K562 (cell line): ENCODE data around the gene DYRK1A. TPM values are rescaled to one million over a fixed set of nuclear protein-coding genes. Genes with fewer than 3 reads are reported as not detected.

Experiments
- ATAC-seq: fragments of 200-7000 bp; cut with Tn5 transposase; 3 replicates; pipeline ENCODE4 v1.9.1; 2020; ENCODE audit warnings: moderate library complexity
- BruUV-seq: library from RNA; stranded (reverse); fragments of 400-500 nt; replicated peaks from 2 replicates; lab custom pipeline; 2021; lab: Mats Ljungman, UMichigan
- CTCF ChIA-PET: fragments of 300-600 bp; formaldehyde crosslinking; extraction: SDS; loops from one replicate; lab custom pipeline; 2021; ENCODE audit warnings: low intra/inter-chr PET ratio; lab: Yijun Ruan, JAX
- POLR2A ChIA-PET: fragments of 300-600, 350-650 bp; sonication (Branson Sonifier 250); formaldehyde crosslinking; extraction: SDS; loops from one replicate; lab custom pipeline; 2021; ENCODE audit warnings: antibody characterized with exemption, inconsistent platforms; lab: Yijun Ruan, JAX
- DNase-seq, 4 experiments: peaks; one replicate each; pipeline versions ENCODE4 v3.0.0 to v3.0.0-alpha.2; 2011 to 2018; ENCODE audit warnings: low spot score in 3 of 4, mixed read lengths in 3 of 4; ENCODE audit errors: extremely low read depth in 1 of 4
- FAIRE-seq: peaks from 2 replicates; lab custom pipeline; 2011; peaks lifted over from hg19 to GRCh38; lab: Jason Lieb, UNC
- H2AFZ ChIP-seq: 2 replicates; pipeline ENCODE4 v1.6.0; 2011; ENCODE audit warnings: low read depth, low read length, control low read depth, inconsistent platforms
- H3K27ac ChIP-seq: fragments of 200-600 bp; 3 replicates; pipeline ENCODE4 v1.8.0; 2011; ENCODE audit warnings: low read depth, mild to moderate bottlenecking, control low read depth, inconsistent platforms, low read length, moderate library complexity, mixed read lengths; ENCODE audit errors: extremely low read depth
- H3K27me3 ChIP-seq, 2 experiments: fragments of 300-600 bp in 1 of 2; 2 replicates in 1 of 2; 3 replicates in 1 of 2; pipeline versions ENCODE4 v1.6.0 to v1.8.0; 2011; ENCODE audit warnings: inconsistent platforms in 2 of 2, low read length in 2 of 2, mild to moderate bottlenecking in 1 of 2, mixed read lengths in 1 of 2, moderate library complexity in 1 of 2; ENCODE audit not compliant: control insufficient read depth in 2 of 2, insufficient read depth in 2 of 2
- H3K36me3 ChIP-seq: fragments of 300-600 bp; 3 replicates; pipeline ENCODE4 v1.8.0; 2011; ENCODE audit warnings: mild to moderate bottlenecking, low read length, inconsistent platforms; ENCODE audit not compliant: control insufficient read depth, insufficient read depth
- H3K4me1 ChIP-seq, 2 experiments: fragments of 200-600 bp in 1 of 2; replicated peaks in 1 of 2; 2 replicates in 1 of 2; 3 replicates in 1 of 2; pipeline versions ENCODE4 v1.5.1 to v1.8.0; 2011; ENCODE audit warnings: inconsistent platforms in 2 of 2, low read length in 2 of 2, mild to moderate bottlenecking in 1 of 2, mixed read lengths in 1 of 2, moderate library complexity in 1 of 2; ENCODE audit not compliant: control insufficient read depth in 2 of 2, insufficient read depth in 2 of 2
- H3K4me2 ChIP-seq: 2 replicates; pipeline ENCODE4 v1.6.1; 2011; ENCODE audit warnings: low read length, control low read depth, inconsistent platforms, mixed read lengths; ENCODE audit not compliant: insufficient read depth
- H3K4me3 ChIP-seq: fragments of 200-600 bp; sonication (generic), shearing (Covaris generic); 2 replicates; pipeline ENCODE4 v1.5.1; 2016; ENCODE audit warnings: control low read depth, inconsistent platforms
- H3K79me2 ChIP-seq: fragments of 200-600 bp; 3 replicates; pipeline ENCODE4 v1.8.0; 2011; ENCODE audit warnings: low read length, inconsistent platforms; ENCODE audit not compliant: control insufficient read depth, insufficient read depth
- H3K9ac ChIP-seq, 2 experiments: 2 replicates each; pipeline versions ENCODE4 v1.6.0 to v1.6.1; 2011; ENCODE audit warnings: low read depth in 2 of 2, low read length in 2 of 2, control low read depth in 1 of 2, inconsistent platforms in 1 of 2, mild to moderate bottlenecking in 1 of 2, mixed read lengths in 1 of 2; ENCODE audit not compliant: insufficient read depth in 1 of 2
- H3K9me1 ChIP-seq: one replicate; pipeline ENCODE4 v1.6.0; 2011; ENCODE audit warnings: inconsistent platforms, mild to moderate bottlenecking, low read length, moderate library complexity; ENCODE audit not compliant: control insufficient read depth, insufficient read depth
- H3K9me3 ChIP-seq: replicated peaks from 2 replicates; pipeline ENCODE4 v1.5.1; 2011; ENCODE audit warnings: low read depth, low read length, inconsistent platforms; ENCODE audit not compliant: control insufficient read depth, insufficient read depth
- H4K20me1 ChIP-seq: replicated peaks from 2 replicates; pipeline ENCODE4 v1.6.1; 2011; ENCODE audit warnings: low read length, inconsistent platforms, mixed read lengths; ENCODE audit not compliant: control insufficient read depth, insufficient read depth
- FOXK2 ChIP-seq, 2 experiments: fragments of 450-650 bp; IDR thresholded peaks in 1 of 2; conservative IDR thresholded peaks in 1 of 2; 2 replicates each; pipeline ENCODE4 v1.6.1; 2016; ENCODE audit warnings: low read depth in 2 of 2, mild to moderate bottlenecking in 1 of 2
- HDAC3 ChIP-seq: fragments of 450-650 bp; IDR thresholded peaks from 2 replicates; pipeline ENCODE4 v1.6.1; 2018; ENCODE audit warnings: borderline replicate concordance, mild to moderate bottlenecking, moderate library complexity; ENCODE audit not compliant: partially characterized antibody
- JUND ChIP-seq, 2 experiments: IDR thresholded peaks; 2 replicates in 1 of 2; 3 replicates in 1 of 2; pipeline ENCODE4 v1.6.1; 2011; ENCODE audit warnings: borderline replicate concordance in 2 of 2, low read depth in 2 of 2, low read length in 2 of 2, improper control_type of control experiment in 1 of 2, missing biosample characterization in 1 of 2, missing genetic modification characterization in 1 of 2, missing genetic modification reagents in 1 of 2
- KDM1A ChIP-seq, 2 experiments: fragments of 450-650 bp; IDR thresholded peaks; 2 replicates each; pipeline ENCODE4 v1.6.1; 2016; ENCODE audit warnings: mild to moderate bottlenecking in 2 of 2
- MAFG ChIP-seq: fragments of 450-650 bp; conservative IDR thresholded peaks from 2 replicates; pipeline ENCODE4 v1.6.1; 2016; ENCODE audit warnings: missing genetic modification characterization, missing compliant biosample characterization
- TOE1 ChIP-seq, 2 experiments: fragments of 450-650 bp in 1 of 2; sonication (generic) in 1 of 2; formaldehyde crosslinking in 1 of 2; IDR thresholded peaks; 2 replicates each; pipeline versions ENCODE4 v1.7.1 to v1.8.0; 2016 to 2022; ENCODE audit warnings: borderline replicate concordance in 2 of 2, mild to moderate bottlenecking in 2 of 2, antibody characterized with exemption in 1 of 2, inconsistent platforms in 1 of 2, low read depth in 1 of 2, missing genetic modification reagents in 1 of 2, moderate library complexity in 1 of 2
- U2AF2 ChIP-seq: fragments of 200-400 bp; formaldehyde crosslinking; optimal IDR thresholded peaks from 2 replicates; pipeline ENCODE3; 2017; ENCODE audit warnings: low read depth, mild to moderate bottlenecking, low read length
- ZBTB49 ChIP-seq: sonication (generic); formaldehyde crosslinking; IDR thresholded peaks from 2 replicates; pipeline ENCODE4 v1.8.0; 2022; ENCODE audit warnings: missing genetic modification reagents, mild to moderate bottlenecking, borderline replicate concordance
- ZBTB5 ChIP-seq: fragments of 450-650 bp; IDR thresholded peaks from 2 replicates; pipeline ENCODE4 v1.6.1; 2017; ENCODE audit warnings: antibody characterized with exemption
- WGBS: fragments of 100-300 bp; shearing (Covaris generic); methylation state at CpG from one replicate; pipeline ENCODE4 v1.1.6; 2016; ENCODE audit warnings: low coverage, mixed read lengths; ENCODE audit not compliant: insufficient coverage; ENCODE audit errors: missing lambda C conversion rate; 5-methylcytosine and 5-hydroxymethylcytosine counted together
- in situ Hi-C: fragments of 300-500 bp; cut with MboI; formaldehyde crosslinking; loops from 4 replicates; pipeline ENCODE4 v1.15.0; 2018; ENCODE audit warnings: inconsistent platforms, mixed read lengths
- intact Hi-C: fragments of 100-400 bp; cut with micrococcal nuclease; formaldehyde crosslinking; loops from 2 replicates; pipeline ENCODE4 v1.14.2; 2022
- polyA plus RNA-seq, 8 experiments: library from polyadenylated mRNA; depleted of rRNA in 4 of 8; stranded (reverse) in 5 of 8; unstranded in 3 of 8; fragments of >200 nt; fragmentation: Nextera tagmentation in 2 of 8; fragmentation: Illumina TruSeq in 1 of 8; extraction: Ambion mirVana in 2 of 8; extraction: Trizol in 1 of 8; gene quantifications; 2 replicates each; pipeline versions ENCODE4 v1.2.1 to v1.2.3, GENCODE V29; 2011 to 2014; ENCODE audit warnings: inconsistent platforms in 1 of 8, missing spikeins in 1 of 8
- total RNA-seq, 7 experiments: library from RNA; depleted of rRNA in 6 of 7; stranded (reverse); fragments of >200 nt in 6 of 7; fragmentation: Illumina TruSeq in 2 of 7; extraction: Trizol in 2 of 7; gene quantifications; 2 replicates each; pipeline versions ENCODE4 v1.2.1 to v1.2.3, GENCODE V29; 2011 to 2021; ENCODE audit warnings: low replicate concordance in 1 of 7
- TF ChIP-seq, protein P1 (sequence below): sonication (generic); formaldehyde crosslinking; IDR thresholded peaks from 2 replicates; pipeline ENCODE4 v1.8.0; 2023; ENCODE audit warnings: mild to moderate bottlenecking, missing genetic modification reagents

DYRK1A gene
- total and polyA plus RNA-seq, 9 of the 15 experiments (the other 6 are each of a cell fraction or from before 2014, with no cell fraction given), result 3.7 to 64.8 (median 42.3) TPM

DNA sequence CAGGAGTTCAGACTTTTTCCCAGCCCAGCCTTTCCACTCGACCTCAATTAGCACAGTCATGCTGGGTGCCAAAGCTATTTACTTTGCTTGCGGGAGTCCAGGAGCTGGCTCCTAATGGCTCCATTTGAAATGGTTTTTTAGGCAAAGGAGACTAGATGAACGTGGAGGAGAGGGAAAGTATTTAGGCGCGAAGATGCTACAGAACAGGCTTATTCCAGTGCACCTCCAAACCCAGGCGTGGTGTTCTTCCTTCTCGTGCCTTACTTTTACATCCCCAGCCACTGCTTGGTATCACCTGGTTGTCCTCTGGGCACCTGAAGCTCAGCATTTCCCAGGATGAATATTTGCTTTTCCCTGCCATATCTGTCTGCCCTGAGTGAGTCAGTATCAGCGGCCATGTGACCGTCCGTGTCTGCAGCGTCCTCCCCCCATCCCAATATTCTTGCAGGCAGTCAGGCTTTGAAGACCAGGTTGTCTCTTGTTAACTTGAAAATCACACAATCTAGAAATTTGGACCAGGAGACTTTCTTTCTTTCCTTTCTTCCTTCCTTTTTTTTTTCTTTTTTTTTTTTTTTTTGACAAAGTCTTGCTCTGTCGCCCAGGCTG is 198.5 kb downstream of the DYRK1A start:
- DNase-seq, result peak in 2 of 4 experiments; percentile 33 to 65
- H3K4me1 ChIP-seq, result peaks cover 30 to 53% of the 10 kb centered on the region in 2 experiments
- H3K27ac ChIP-seq, result peak overlapping the region; percentile 90
- peaks cover 10% of the 10 kb centered on the region for H3K79me2 ChIP-seq
- 0 out of 3 replicates have a peak, but pooled peaks have one; percentile 1 for ATAC-seq
- 12% methylated on average over 12 of the region's 12 CpGs for WGBS
- H3K4me3 ChIP-seq, result peak overlapping the region; percentile 61
- H3K9ac ChIP-seq, result peak overlapping the region; percentile 67 to 92; a peak in 3 of 4 replicates
- BruUV-seq, result no TSS peak
- POLR2A ChIA-PET, result interaction anchor here (0.7 to 2.7 kb wide), 11 partner anchors 10 to 1011 kb away, joined by 3 to 28 read pairs (median 5); partner anchors contain the start of gene VPS26C
- in situ Hi-C loops (no loop called here), intact Hi-C loops (loop anchor here (2.0 to 10.0 kb wide), 4 partner anchors 18 to 340 kb away; no protein-coding TSS in a partner anchor)
- CTCF ChIA-PET, result no interaction called here
- H3K27me3 ChIP-seq, result no peaks in the 10 kb centered on the region
- H3K9me3 ChIP-seq, result no peaks in the 10 kb centered on the region
- no peaks in the 10 kb centered on the region for H4K20me1 ChIP-seq
- H2AFZ ChIP-seq, result peak overlapping the region; percentile 98
- no peaks in the 10 kb centered on the region for H3K36me3 ChIP-seq
- H3K4me2 ChIP-seq, result peak overlapping the region; percentile 98
- no peaks in the 10 kb centered on the region for H3K9me1 ChIP-seq
- peak; percentile 11 for FAIRE-seq
- TF ChIP-seq U2AF2 (no peak), FOXK2 (conservative IDR thresholded peaks at IDR 0.05 in 1 of 2, IDR thresholded peaks at IDR 0.05 in 1 of 2; ENCODE audit: low read depth in 2 of 2) (peak in 1 of 2 experiments; percentile 24; a peak in 1 of 4 replicates), HDAC3 (no peak), MAFG (tag) (no peak; the same call in 1 of the 2 replicates), ZBTB49 (CRISPR knock-in tag) (no peak), TOE1 (IDR thresholded peaks at IDR 0.05; ENCODE audit: borderline replicate concordance) (no peak), TOE1 (CRISPR knock-in tag; IDR thresholded peaks at IDR 0.05; ENCODE audit: borderline replicate concordance, low read depth) (no peak), JUND (IDR thresholded peaks at IDR 0.05; ENCODE audit: borderline replicate concordance, low read depth, low read length) (peak; percentile 78), JUND (tag; IDR thresholded peaks at IDR 0.05; ENCODE audit: borderline replicate concordance, low read depth, low read length) (peak; percentile 57; the same call in 1 of the 3 replicates), KDM1A (IDR thresholded peaks at IDR 0.05) (no peak), ZBTB5 (no peak)
- TF ChIP-seq, protein P1, sequence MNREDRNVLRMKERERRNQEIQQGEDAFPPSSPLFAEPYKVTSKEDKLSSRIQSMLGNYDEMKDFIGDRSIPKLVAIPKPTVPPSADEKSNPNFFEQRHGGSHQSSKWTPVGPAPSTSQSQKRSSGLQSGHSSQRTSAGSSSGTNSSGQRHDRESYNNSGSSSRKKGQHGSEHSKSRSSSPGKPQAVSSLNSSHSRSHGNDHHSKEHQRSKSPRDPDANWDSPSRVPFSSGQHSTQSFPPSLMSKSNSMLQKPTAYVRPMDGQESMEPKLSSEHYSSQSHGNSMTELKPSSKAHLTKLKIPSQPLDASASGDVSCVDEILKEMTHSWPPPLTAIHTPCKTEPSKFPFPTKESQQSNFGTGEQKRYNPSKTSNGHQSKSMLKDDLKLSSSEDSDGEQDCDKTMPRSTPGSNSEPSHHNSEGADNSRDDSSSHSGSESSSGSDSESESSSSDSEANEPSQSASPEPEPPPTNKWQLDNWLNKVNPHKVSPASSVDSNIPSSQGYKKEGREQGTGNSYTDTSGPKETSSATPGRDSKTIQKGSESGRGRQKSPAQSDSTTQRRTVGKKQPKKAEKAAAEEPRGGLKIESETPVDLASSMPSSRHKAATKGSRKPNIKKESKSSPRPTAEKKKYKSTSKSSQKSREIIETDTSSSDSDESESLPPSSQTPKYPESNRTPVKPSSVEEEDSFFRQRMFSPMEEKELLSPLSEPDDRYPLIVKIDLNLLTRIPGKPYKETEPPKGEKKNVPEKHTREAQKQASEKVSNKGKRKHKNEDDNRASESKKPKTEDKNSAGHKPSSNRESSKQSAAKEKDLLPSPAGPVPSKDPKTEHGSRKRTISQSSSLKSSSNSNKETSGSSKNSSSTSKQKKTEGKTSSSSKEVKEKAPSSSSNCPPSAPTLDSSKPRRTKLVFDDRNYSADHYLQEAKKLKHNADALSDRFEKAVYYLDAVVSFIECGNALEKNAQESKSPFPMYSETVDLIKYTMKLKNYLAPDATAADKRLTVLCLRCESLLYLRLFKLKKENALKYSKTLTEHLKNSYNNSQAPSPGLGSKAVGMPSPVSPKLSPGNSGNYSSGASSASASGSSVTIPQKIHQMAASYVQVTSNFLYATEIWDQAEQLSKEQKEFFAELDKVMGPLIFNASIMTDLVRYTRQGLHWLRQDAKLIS (CRISPR knock-in tag), result no peak
